ENCODE data around the gene MYRF. TPM values are rescaled to one million over a fixed set of nuclear protein-coding genes. Genes with fewer than 3 reads are reported as not detected.
A peak's percentile ranks its signal among the peaks of the same experiment; 100 is the strongest.

MYRF gene
- total and polyA plus RNA-seq, 2 donors (not counting 1 experiment from before 2014, with no cell fraction given), result 0.27 to 0.34 TPM

DNA sequence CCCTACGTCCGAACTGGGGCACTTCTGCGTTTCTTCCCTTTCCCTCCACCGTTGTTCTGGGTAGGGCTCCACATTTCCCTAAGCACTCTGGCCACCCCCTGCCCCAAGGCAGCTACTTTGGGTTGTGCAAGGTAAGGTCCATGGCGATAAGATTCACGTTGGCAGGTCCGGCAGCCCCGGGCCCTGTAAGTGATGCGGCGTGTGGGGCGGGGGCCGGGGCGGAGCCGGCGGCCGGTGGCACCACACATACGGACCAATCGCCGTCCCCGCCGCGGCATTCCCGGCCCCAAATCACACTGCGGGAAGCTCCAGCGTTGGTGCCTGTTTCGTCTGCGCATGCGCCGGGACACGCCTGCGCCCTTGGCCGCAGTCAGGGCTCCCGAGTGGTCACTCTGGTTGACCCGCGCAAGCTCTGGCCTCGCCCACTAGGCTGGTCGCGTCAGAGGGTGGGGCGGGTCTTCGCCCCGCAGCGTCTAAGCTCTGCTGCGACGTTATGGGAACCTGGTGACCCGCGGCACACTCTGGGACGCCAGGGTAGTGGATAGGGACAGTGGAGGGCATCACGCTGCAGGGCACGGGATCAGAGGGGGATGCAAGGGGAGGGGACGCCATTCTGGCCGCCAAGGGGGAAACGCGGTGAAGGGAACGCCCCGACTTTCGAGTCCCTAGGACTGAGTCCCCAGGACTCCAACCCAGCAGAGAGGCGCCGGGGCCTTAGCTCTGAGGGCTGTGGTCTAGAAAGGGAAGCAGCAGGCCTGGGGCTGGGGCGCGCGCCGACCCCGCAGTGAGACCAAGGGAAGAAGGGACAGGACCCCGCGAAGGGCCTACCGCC, 62.7 kb downstream of the MYRF start:
- Mint-ChIP-seq H3K27me3 (no peaks in the 10 kb centered on the region), H3K4me3 (peak overlapping the region; percentile 96), H3K4me1 (peaks cover 15% of the 10 kb centered on the region), H3K27ac (peak overlapping the region; percentile 88), H3K9me3 (ENCODE audit: insufficient read depth) (no peaks in the 10 kb centered on the region)
- no peak for TF ChIP-seq EZH2 (IDR thresholded peaks at IDR 0.05; ENCODE audit: borderline replicate concordance, insufficient read depth, low read depth, low read length, poor library complexity, severe bottlenecking)
- TF ChIP-seq, protein P1, sequence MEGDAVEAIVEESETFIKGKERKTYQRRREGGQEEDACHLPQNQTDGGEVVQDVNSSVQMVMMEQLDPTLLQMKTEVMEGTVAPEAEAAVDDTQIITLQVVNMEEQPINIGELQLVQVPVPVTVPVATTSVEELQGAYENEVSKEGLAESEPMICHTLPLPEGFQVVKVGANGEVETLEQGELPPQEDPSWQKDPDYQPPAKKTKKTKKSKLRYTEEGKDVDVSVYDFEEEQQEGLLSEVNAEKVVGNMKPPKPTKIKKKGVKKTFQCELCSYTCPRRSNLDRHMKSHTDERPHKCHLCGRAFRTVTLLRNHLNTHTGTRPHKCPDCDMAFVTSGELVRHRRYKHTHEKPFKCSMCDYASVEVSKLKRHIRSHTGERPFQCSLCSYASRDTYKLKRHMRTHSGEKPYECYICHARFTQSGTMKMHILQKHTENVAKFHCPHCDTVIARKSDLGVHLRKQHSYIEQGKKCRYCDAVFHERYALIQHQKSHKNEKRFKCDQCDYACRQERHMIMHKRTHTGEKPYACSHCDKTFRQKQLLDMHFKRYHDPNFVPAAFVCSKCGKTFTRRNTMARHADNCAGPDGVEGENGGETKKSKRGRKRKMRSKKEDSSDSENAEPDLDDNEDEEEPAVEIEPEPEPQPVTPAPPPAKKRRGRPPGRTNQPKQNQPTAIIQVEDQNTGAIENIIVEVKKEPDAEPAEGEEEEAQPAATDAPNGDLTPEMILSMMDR (IDR thresholded peaks at IDR 0.05), result no peak
- Histone ChIP-seq H4K20me1 (ENCODE audit: control insufficient read depth, insufficient read depth, low read length, poor library complexity, severe bottlenecking) (no peaks in the 10 kb centered on the region), H2AFZ (ENCODE audit: insufficient read depth, low read depth, low read length, poor library complexity, severe bottlenecking) (peak overlapping the region; percentile 94), H3K4me1 (ENCODE audit: control insufficient read depth in 2 of 2, insufficient read depth in 2 of 2, low read length in 2 of 2) (peaks cover 9 to 24% of the 10 kb centered on the region in 2 donors), H3K9me3 (ENCODE audit: control extremely low read depth in 1 of 3, control insufficient read depth in 2 of 3, insufficient read depth in 1 of 3, low read length in 2 of 3) (peaks cover 0 to 6% (median 0%) of the 10 kb centered on the region in 3 donors), H3K9ac (ENCODE audit: low read length) (peak overlapping the region; percentile 84), H3K4me3 (ENCODE audit: control extremely low read depth in 1 of 5, extremely low read depth in 1 of 5, insufficient read depth in 1 of 5, low read depth in 2 of 5, low read length in 4 of 5) (peak overlapping the region; percentile 56 to 77 (median 70)), H3K79me2 (ENCODE audit: control insufficient read depth, insufficient read depth, low read length) (no peaks in the 10 kb centered on the region), H3K36me3 (replicated peaks in 1 of 2; ENCODE audit: control extremely low read depth in 1 of 2, control insufficient read depth in 1 of 2, extremely low read depth in 1 of 2, insufficient read depth in 2 of 2, low read length in 1 of 2) (no peaks in the 10 kb centered on the region), H3K4me2 (replicated peaks; ENCODE audit: low read depth, low read length, poor library complexity, severe bottlenecking) (peak overlapping the region; percentile 100), H3K27me3 (replicated peaks in 1 of 4; ENCODE audit: control extremely low read depth in 1 of 4, control insufficient read depth in 3 of 4, insufficient read depth in 4 of 4, low read length in 3 of 4) (peaks cover 0 to 17% (median 4%) of the 10 kb centered on the region in 4 experiments), H3K27ac (ENCODE audit: low read length in 2 of 2) (peak overlapping the region in 1 of 2 donors; percentile 17)
- ATAC-seq (ENCODE audit: low read depth) (peak; percentile 57), DNase-seq (peak; percentile 61)
- CTCF ChIA-PET, result interaction anchor here (0.5 to 6.1 kb wide), 17 partner anchors 11 to 297 kb away, joined by 3 to 77 read pairs (median 5); no protein-coding TSS in a partner anchor
- POLR2A ChIA-PET, result interaction anchor here (0.7 to 2.0 kb wide), 5 partner anchors 11 to 152 kb away, joined by 3 to 9 read pairs (median 4); partner anchors contain the start of genes FADS2 and FTH1
- WGBS (ENCODE audit: insufficient coverage), result 1% methylated on average over 66 of the region's 66 CpGs
- intact Hi-C loops (cut with micrococcal nuclease), result loop anchor here (1.0 to 5.0 kb wide), 3 partner anchors 18 to 307 kb away; partner anchors contain the start of genes FADS3 and INCENP

Measured in B cell (primary cell).